Thyroid gland (tissue), 4 donors: ENCODE results near the gene LPCAT2. TPM values are rescaled to one million over a fixed set of nuclear protein-coding genes. Genes with fewer than 3 reads are reported as not detected.

Experiments
- DNase-seq, 2 donors: peaks; one replicate each; pipeline ENCODE4 v3.0.0-alpha.2; 2019
- H3K27ac ChIP-seq, 3 donors: fragments of 200-600 bp; sonication (generic); 1 replicate in 2 of 3; 2 replicates in 1 of 3; pipeline ENCODE4 v1.5.1; 2016 to 2019; ENCODE audit warnings: mild to moderate bottlenecking in 1 of 3, moderate library complexity in 1 of 3
- H3K27me3 ChIP-seq: fragments of 200-600 bp; sonication (generic); one replicate; pipeline ENCODE4 v1.5.1; 2019
- H3K36me3 ChIP-seq, 2 donors: fragments of 200-600 bp; sonication (generic); one replicate each; pipeline ENCODE4 v1.5.1; 2016 to 2019
- H3K4me1 ChIP-seq, 2 donors: fragments of 200-600 bp; sonication (generic); one replicate each; pipeline ENCODE4 v1.5.1; 2017 to 2019
- H3K4me3 ChIP-seq, 3 donors: fragments of 200-600 bp; sonication (generic); replicated peaks in 1 of 3; 1 replicate in 2 of 3; 2 replicates in 1 of 3; pipeline ENCODE4 v1.5.1; 2016; ENCODE audit warnings: mild to moderate bottlenecking in 1 of 3
- H3K9me3 ChIP-seq: fragments of 200-600 bp; sonication (generic); one replicate; pipeline ENCODE4 v1.5.1; 2017
- POLR2A ChIP-seq, 2 donors: fragments of 450-650 bp; IDR thresholded peaks; one replicate each; pipeline ENCODE4 v1.6.1; 2017; ENCODE audit warnings: antibody characterized with exemption in 2 of 2, mild to moderate bottlenecking in 2 of 2, moderate library complexity in 1 of 2
- WGBS, 2 donors: methylation state at CpG; one replicate each; pipeline ENCODE4 v1.1.5; 2017; 5-methylcytosine and 5-hydroxymethylcytosine counted together
- intact Hi-C: fragments of 100-400 bp; cut with DNase I; formaldehyde crosslinking; loops from one replicate; pipeline ENCODE4 v1.15.1; 2023
- total RNA-seq, 4 donors: library from RNA; depleted of rRNA; stranded (reverse); fragments of >200 nt; gene quantifications; one replicate each; pipeline ENCODE4 v1.2.3, GENCODE V29; 2016
- TF ChIP-seq, protein P1 (sequence below), 6 experiments: fragments of 200-600 bp in 3 of 6; fragments of 450-650 bp in 3 of 6; sonication (generic) in 3 of 6; IDR thresholded peaks; one replicate each; pipeline ENCODE4 v1.5.1; 2016 to 2019; ENCODE audit warnings: antibody characterized with exemption in 6 of 6, mild to moderate bottlenecking in 2 of 6, inconsistent platforms in 1 of 6, moderate library complexity in 1 of 6

Gene LPCAT2
- total RNA-seq, 4 donors from 2014 or later: 115 to 274 (median 214) TPM

DNA sequence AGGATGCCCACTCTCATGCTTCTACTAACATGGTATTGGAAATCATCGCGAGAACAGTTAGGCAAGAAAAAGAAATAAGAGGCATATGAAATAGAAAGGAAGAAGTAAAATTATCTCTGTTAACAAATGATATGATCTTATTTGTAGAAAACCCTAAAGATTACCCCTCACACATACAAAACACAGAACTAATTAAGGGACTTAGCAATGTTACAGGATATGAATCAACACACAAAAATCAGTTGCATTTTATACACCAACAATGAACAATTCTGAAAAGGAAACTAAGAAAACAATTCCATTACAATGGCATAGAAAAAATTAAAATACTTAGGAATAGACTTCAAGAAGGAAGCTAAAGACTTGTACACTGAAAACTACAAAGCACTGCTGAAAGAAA is 54.9 kb downstream of the LPCAT2 start:
- Histone ChIP-seq H3K4me3 (no peak overlapping the region), H3K36me3 (no peaks in the 10 kb centered on the region), H3K27ac (no peak overlapping the region), H3K27me3 (no peaks in the 10 kb centered on the region), H3K9me3 (no peaks in the 10 kb centered on the region), H3K4me1 (peaks cover 40 to 42% of the 10 kb centered on the region in 2 donors)
- no peak for DNase-seq
- WGBS, 2 donors: 92 to 95% methylated on average over 2 of the region's 2 CpGs
- TF ChIP-seq, protein P1, sequence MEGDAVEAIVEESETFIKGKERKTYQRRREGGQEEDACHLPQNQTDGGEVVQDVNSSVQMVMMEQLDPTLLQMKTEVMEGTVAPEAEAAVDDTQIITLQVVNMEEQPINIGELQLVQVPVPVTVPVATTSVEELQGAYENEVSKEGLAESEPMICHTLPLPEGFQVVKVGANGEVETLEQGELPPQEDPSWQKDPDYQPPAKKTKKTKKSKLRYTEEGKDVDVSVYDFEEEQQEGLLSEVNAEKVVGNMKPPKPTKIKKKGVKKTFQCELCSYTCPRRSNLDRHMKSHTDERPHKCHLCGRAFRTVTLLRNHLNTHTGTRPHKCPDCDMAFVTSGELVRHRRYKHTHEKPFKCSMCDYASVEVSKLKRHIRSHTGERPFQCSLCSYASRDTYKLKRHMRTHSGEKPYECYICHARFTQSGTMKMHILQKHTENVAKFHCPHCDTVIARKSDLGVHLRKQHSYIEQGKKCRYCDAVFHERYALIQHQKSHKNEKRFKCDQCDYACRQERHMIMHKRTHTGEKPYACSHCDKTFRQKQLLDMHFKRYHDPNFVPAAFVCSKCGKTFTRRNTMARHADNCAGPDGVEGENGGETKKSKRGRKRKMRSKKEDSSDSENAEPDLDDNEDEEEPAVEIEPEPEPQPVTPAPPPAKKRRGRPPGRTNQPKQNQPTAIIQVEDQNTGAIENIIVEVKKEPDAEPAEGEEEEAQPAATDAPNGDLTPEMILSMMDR (IDR thresholded peaks at IDR 0.05): no peak
- TF ChIP-seq POLR2A (IDR thresholded peaks at IDR 0.05): no peak
- intact Hi-C loops: no loop called here

DNA sequence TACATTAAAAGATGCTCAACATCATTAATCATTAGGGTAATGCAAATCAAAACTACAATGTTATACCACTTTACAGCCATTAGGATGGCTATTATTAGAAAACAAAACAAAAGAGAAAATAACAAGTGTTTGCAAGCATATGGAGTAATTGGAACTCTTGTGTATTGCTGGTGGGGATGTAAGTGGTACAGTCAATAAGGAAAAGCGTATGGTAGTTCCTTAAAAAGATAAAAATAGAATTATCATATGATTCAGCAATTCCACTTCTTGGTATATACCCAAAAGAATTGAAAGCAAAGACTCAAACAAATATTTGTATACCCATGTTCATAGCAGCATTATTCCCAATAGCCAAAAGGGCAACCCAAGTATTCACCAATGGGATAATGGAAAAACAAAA is 56.2 kb downstream of the LPCAT2 start:
- TF ChIP-seq, protein P1 (IDR thresholded peaks at IDR 0.05): no peak
- no peak for TF ChIP-seq POLR2A (IDR thresholded peaks at IDR 0.05)
- WGBS, 2 donors: 81 to 92% methylated on average over 1 of the region's 1 CpG

DNA sequence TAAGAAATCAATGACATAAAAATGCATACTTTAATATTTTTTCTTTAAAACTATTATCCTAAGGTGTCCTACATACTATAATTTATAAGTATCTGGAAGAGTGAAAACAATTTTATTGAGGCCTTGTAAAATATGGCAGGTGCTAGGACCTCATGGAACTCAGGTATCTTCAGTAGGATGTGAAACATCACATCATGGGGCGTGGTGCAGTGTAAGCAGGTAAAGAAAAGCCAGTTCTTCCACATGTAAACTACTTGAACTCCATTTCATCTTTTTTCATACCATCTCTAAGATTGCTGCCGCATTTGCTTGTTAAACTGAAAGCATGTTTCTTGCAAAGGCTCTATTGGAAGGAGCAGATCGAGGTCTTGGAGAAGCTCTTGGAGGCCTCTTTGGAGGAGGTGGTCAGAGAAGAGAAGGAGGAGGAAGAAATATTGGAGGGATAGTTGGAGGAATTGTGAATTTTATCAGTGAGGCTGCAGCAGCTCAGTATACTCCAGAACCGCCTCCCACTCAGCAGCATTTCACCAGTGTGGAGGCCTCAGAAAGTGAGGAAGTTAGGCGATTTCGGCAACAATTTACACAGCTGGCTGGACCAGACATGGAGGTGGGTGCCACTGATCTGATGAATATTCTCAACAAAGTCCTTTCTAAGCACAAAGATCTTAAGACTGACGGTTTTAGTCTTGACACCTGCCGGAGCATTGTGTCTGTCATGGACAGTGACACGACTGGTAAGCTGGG is 57.7 kb downstream of the LPCAT2 start, which contains the start of gene CAPNS2:
CAPNS2 (plus strand) TSS at position 253 of the 744 bp plus-strand sequence; CDS start at position 326, 73 bp downstream.
- WGBS, 2 donors: 93 to 98% methylated on average over 9 of the region's 9 CpGs

More for the DNA sequence above, 56.2 kb downstream of the LPCAT2 start:
- no peak overlapping the region for H3K4me3 ChIP-seq
- intact Hi-C loops: no loop called here
- H3K9me3 ChIP-seq: no peaks in the 10 kb centered on the region
- no peak for DNase-seq
- H3K27me3 ChIP-seq: no peaks in the 10 kb centered on the region
- peaks cover 40 to 44% of the 10 kb centered on the region in 2 donors for H3K4me1 ChIP-seq
- no peaks in the 10 kb centered on the region for H3K36me3 ChIP-seq
- H3K27ac ChIP-seq: no peak overlapping the region

DNA sequence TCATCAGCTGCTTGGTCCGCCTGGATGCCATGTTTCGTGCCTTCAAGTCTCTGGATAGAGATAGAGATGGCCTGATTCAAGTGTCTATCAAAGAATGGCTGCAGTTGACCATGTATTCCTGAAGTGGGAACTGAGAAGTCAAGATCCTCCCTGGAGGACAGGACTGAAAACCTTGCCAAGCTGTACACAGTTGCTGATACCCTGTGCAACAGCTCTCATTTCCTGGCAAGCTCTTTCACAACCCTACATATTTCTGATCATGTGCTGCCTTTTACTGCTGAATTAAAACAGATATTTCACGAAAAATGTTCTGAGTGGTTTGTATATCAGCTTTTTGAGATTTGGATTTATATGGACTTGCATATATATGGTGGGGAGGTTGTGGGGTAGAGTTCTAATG is 58.5 kb downstream of the LPCAT2 start:
- no peak for TF ChIP-seq POLR2A (IDR thresholded peaks at IDR 0.05)
- TF ChIP-seq, protein P1 (IDR thresholded peaks at IDR 0.05): no peak
- Histone ChIP-seq H3K27ac (peak overlapping the region; percentile 36 to 57 (median 57)), H3K27me3 (no peaks in the 10 kb centered on the region), H3K9me3 (no peaks in the 10 kb centered on the region), H3K4me3 (no peak overlapping the region), H3K36me3 (no peaks in the 10 kb centered on the region), H3K4me1 (peaks cover 36 to 37% of the 10 kb centered on the region in 2 donors)
- WGBS, 2 donors: 79 to 81% methylated on average over 3 of the region's 3 CpGs
- DNase-seq: peak in 1 of 2 donors; percentile 11
- intact Hi-C loops: no loop called here

More for the DNA sequence above, 57.7 kb downstream of the LPCAT2 start, which contains the start of gene CAPNS2:
- TF ChIP-seq, protein P1 (IDR thresholded peaks at IDR 0.05): no peak
- no peak for TF ChIP-seq POLR2A (IDR thresholded peaks at IDR 0.05)
- Histone ChIP-seq H3K4me1 (peaks cover 37 to 39% of the 10 kb centered on the region in 2 donors), H3K36me3 (no peaks in the 10 kb centered on the region), H3K4me3 (no peak within 1 kb of the TSS), H3K27ac (peak within 1 kb of the TSS; percentile 36 to 57 (median 57)), H3K27me3 (no peaks in the 10 kb centered on the region), H3K9me3 (no peaks in the 10 kb centered on the region)
- DNase-seq: no peak
- intact Hi-C loops: no loop called here

DNA sequence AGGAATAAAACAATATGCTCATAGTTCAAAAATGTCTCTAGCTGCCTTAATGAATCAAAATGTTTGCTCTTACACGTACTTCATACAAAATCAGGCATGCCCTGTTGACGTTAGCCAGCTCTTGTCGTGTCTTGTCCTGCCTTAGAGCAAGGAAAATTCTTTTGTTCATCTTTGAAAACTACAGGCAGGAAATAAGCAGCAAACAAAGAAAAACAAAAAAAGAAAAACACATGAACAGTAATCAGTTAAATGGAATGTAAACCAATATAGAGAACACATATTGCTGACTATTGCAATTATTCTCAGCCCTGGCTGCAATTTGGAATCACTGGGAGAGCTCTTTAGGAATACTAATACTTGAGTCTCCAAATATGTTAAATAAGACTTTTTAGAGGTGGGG is 59.3 kb downstream of the LPCAT2 start:
- Histone ChIP-seq H3K27me3 (no peaks in the 10 kb centered on the region), H3K9me3 (no peaks in the 10 kb centered on the region), H3K36me3 (no peaks in the 10 kb centered on the region), H3K27ac (peak overlapping the region; percentile 36 to 57 (median 57)), H3K4me1 (peaks cover 36 to 37% of the 10 kb centered on the region in 2 donors), H3K4me3 (no peak overlapping the region)
- intact Hi-C loops: no loop called here
- DNase-seq: no peak
- WGBS, 2 donors: 22 to 32% methylated on average over 3 of the region's 3 CpGs
- TF ChIP-seq POLR2A (IDR thresholded peaks at IDR 0.05): no peak
- TF ChIP-seq, protein P1 (IDR thresholded peaks at IDR 0.05): no peak
